HAP-1 (cell line): ENCODE measurements around the gene MPND.

Experiments used
- DNase-seq, 2 experiments: peaks; one replicate each; pipeline ENCODE4 v3.0.0-alpha.2; 2016 to 2020; ENCODE audit warnings: low spot score in 2 of 2
- H3K27me3 ChIP-seq: fragments of 250-450 bp; sonication (Bioruptor Pico); 2 replicates; pipeline ENCODE4 v1.5.1; 2020; ENCODE audit warnings: low read depth, mild to moderate bottlenecking, moderate library complexity
- H3K36me3 ChIP-seq: fragments of 250-450 bp; sonication (Bioruptor Pico); replicated peaks from 2 replicates; pipeline ENCODE4 v1.5.1; 2020; ENCODE audit warnings: mild to moderate bottlenecking
- H3K4me1 ChIP-seq: fragments of 250-450 bp; sonication (Bioruptor Pico); 2 replicates; pipeline ENCODE4 v1.5.1; 2020; ENCODE audit warnings: mild to moderate bottlenecking
- H3K4me3 ChIP-seq: fragments of 250-450 bp; sonication (Bioruptor Pico); 2 replicates; pipeline ENCODE4 v1.5.1; 2020; ENCODE audit warnings: mild to moderate bottlenecking, moderate library complexity
- H3K9me3 ChIP-seq: fragments of 250-450 bp; sonication (Bioruptor Pico); 2 replicates; pipeline ENCODE4 v1.5.1; 2020; ENCODE audit warnings: mild to moderate bottlenecking, moderate library complexity
- in situ Hi-C: fragments of 300-500 bp; cut with MboI; formaldehyde crosslinking; loops from 3 replicates; pipeline ENCODE4 v1.14.3; 2020; ENCODE audit warnings: low sequenced_read_pairs, inconsistent platforms, mixed read lengths

The MPND gene

GRCh38 chr19:4362101-4362828, 18.9 kb downstream of the MPND start:
- in situ Hi-C loops: no loop called here

DNA sequence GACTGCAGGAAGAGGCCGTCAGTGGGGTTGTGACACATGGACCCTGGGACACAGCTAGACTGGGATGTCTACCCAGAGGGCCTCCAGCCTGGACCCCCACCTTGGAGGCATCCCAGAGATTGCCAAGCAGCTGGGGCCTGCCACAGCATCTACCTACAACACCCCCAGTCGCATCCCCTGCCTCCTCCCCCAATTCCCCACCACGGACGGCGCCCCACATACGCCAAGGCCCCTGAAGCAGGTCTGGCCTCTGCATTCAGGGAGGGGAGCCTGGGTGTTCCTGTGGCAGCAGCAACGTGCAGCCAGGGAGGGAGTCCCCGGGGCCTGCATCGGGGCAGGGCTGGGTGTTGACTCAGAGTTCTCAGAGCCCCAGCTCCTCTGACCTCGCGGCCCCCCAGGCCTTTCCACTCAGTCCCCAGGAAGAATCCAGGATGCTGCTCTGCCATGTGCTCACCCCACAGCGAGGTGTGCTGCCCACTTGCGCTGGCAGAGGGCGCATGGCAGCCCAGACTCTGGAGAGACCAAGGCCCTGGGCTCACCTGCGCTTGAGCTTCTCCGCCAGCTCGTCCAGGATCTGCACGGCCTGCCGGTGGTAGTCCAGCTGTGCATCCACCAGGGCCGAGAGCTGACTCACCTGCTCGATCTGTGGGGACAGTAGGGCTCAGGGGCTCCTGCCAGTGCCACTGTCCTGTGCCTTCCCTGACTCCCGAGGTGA, 19.6 kb downstream of the MPND start:
- Histone ChIP-seq H3K36me3 (peaks cover 69% of the 10 kb centered on the region), H3K4me3 (no peak overlapping the region), H3K9me3 (no peaks in the 10 kb centered on the region), H3K4me1 (no peaks in the 10 kb centered on the region), H3K27me3 (no peaks in the 10 kb centered on the region)
- in situ Hi-C loops: no loop called here
- no peak for DNase-seq

More at GRCh38 chr19:4362101-4362828, 18.9 kb downstream of the MPND start:
- Histone ChIP-seq H3K27me3 (no peaks in the 10 kb centered on the region), H3K4me3 (no peak overlapping the region), H3K4me1 (no peaks in the 10 kb centered on the region), H3K9me3 (no peaks in the 10 kb centered on the region), H3K36me3 (peaks cover 67% of the 10 kb centered on the region)
- DNase-seq: no peak

DNA sequence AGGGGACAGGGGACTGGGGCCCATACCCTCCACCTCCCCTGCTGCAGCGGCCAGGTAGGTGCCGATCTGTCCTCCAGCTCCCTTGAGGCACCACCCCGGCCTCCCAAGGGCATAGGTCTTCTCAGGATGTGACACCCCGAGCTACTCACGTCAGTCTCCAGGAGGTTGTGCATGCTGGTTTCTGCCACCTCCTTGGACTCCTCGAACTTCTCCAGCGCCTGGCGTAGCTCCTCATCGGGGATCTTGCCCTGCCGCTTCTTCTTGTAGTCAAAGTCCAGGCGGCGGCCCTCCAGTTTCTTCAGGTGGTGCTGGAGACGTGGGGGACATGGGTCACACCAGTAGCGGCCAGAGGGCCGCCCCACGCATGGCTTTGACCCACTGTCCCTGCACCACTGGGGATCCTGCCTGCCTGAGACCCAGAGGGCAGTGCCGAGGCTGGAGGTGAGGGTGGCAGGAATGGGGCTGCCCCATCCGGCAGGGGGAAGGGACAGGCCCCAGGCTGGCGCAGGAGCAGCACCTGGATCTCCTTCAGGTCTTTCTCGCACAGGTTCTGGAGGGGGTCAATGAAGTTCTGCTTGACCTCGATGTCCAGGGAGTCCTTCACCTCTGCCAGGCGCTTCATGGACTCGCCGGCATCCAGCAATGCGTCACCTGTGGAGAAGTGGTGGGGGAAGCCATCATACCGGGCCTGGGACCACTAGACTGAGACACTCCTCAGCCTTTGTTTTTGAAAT, 20.4 kb downstream of the MPND start:
- H3K36me3 ChIP-seq: peaks cover 62% of the 10 kb centered on the region

GRCh38 chr19:4365341-4365740, 22.0 kb downstream of the MPND start:
- H3K4me3 ChIP-seq: no peak overlapping the region
- H3K36me3 ChIP-seq: peaks cover 47% of the 10 kb centered on the region
- in situ Hi-C loops: no loop called here
- no peak for DNase-seq
- no peaks in the 10 kb centered on the region for H3K9me3 ChIP-seq
- no peaks in the 10 kb centered on the region for H3K4me1 ChIP-seq
- H3K27me3 ChIP-seq: no peaks in the 10 kb centered on the region

More for the DNA sequence above, 20.4 kb downstream of the MPND start:
- Histone ChIP-seq H3K9me3 (no peaks in the 10 kb centered on the region), H3K4me3 (no peak overlapping the region), H3K27me3 (no peaks in the 10 kb centered on the region), H3K4me1 (no peaks in the 10 kb centered on the region)
- in situ Hi-C loops: no loop called here
- no peak for DNase-seq

GRCh38 chr19:4365791-4366665, 22.7 kb downstream of the MPND start:
- Histone ChIP-seq H3K4me3 (no peak overlapping the region), H3K9me3 (no peaks in the 10 kb centered on the region), H3K27me3 (no peaks in the 10 kb centered on the region), H3K4me1 (no peaks in the 10 kb centered on the region), H3K36me3 (peaks cover 45% of the 10 kb centered on the region)
- in situ Hi-C loops: no loop called here
- DNase-seq: no peak

DNA sequence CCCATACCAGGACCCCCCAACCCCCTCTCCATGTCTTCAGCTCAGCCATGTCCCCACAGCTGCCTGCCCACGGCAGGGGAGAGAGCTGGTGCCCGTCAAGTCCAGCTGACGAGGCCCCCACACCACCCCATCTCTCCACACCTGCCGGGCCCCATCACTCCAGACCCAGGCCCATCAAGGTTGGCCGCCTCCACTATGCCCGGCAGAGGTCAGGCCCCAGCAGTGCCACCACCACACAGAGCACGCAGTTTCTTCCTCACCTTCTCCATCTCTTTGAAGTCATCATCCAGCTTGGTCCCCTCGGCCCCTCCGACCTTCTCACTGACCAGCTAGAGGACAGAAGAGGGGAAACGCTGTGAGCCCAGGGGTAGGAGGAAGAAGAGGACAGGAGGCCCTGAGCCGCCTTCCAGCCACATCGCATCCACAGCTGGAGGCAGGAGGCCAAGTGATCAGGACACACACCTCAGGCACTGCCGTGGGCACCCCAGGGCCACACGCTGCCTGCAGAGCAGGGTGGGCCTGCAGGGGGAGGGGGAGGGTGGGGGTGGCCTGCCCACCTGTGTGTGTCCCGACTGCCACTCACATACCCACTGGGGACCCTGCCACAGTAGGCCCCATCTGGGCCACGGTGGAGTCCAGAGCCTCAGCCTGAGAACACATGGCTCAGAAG, 23.4 kb downstream of the MPND start:
- Histone ChIP-seq H3K4me3 (no peak overlapping the region), H3K36me3 (peaks cover 45% of the 10 kb centered on the region), H3K4me1 (no peaks in the 10 kb centered on the region), H3K27me3 (no peaks in the 10 kb centered on the region), H3K9me3 (no peaks in the 10 kb centered on the region)
- no peak for DNase-seq
- in situ Hi-C loops: no loop called here

DNA sequence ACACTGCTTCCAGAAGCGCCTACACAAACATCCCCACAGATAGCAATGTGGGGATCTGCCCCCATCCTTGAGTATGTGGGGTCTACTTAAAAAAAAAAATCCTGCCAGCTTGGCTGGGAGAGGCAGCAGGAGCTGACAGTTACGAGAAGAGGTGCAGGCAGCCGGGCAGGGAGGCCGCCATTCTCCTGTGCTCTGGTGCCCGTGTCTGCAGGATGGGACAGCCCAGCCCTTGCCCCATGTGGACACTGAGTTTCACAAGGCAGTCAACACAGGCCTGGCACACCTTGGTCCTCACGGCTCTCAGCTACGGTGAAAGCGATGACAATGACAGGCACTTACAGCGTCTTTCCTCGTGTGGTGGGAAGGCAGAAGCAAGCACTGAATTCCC, 24.0 kb downstream of the MPND start:
- peaks cover 40% of the 10 kb centered on the region for H3K36me3 ChIP-seq
- no peak for DNase-seq
- no peak overlapping the region for H3K4me3 ChIP-seq
- no peaks in the 10 kb centered on the region for H3K4me1 ChIP-seq
- H3K9me3 ChIP-seq: no peaks in the 10 kb centered on the region
- in situ Hi-C loops: no loop called here
- H3K27me3 ChIP-seq: no peaks in the 10 kb centered on the region

GRCh38 chr19:4367781-4368127, 24.4 kb downstream of the MPND start:
- Histone ChIP-seq H3K9me3 (no peaks in the 10 kb centered on the region), H3K4me1 (no peaks in the 10 kb centered on the region), H3K36me3 (peaks cover 36% of the 10 kb centered on the region), H3K27me3 (no peaks in the 10 kb centered on the region), H3K4me3 (no peak overlapping the region)
- in situ Hi-C loops: no loop called here
- no peak for DNase-seq

GRCh38 chr19:4368128-4368820, 24.9 kb downstream of the MPND start:
- in situ Hi-C loops: no loop called here
- no peaks in the 10 kb centered on the region for H3K4me1 ChIP-seq

GRCh38 chr19:4369109-4369887, 25.9 kb downstream of the MPND start:
- H3K4me1 ChIP-seq: no peaks in the 10 kb centered on the region
- peaks cover 21% of the 10 kb centered on the region for H3K36me3 ChIP-seq
- no peak overlapping the region for H3K4me3 ChIP-seq
- H3K9me3 ChIP-seq: no peaks in the 10 kb centered on the region
- H3K27me3 ChIP-seq: no peaks in the 10 kb centered on the region
- in situ Hi-C loops: no loop called here
- DNase-seq: no peak

More at GRCh38 chr19:4368128-4368820, 24.9 kb downstream of the MPND start:
- no peaks in the 10 kb centered on the region for H3K9me3 ChIP-seq
- H3K4me3 ChIP-seq: no peak overlapping the region
- no peak for DNase-seq
- H3K36me3 ChIP-seq: peaks cover 31% of the 10 kb centered on the region
- no peaks in the 10 kb centered on the region for H3K27me3 ChIP-seq

- no peaks in the 10 kb centered on the region for H3K4me1 ChIP-seq
- H3K36me3 ChIP-seq: peaks cover 18% of the 10 kb centered on the region; the same call in 1 of the 2 replicates
- H3K9me3 ChIP-seq: no peaks in the 10 kb centered on the region
- H3K27me3 ChIP-seq: no peaks in the 10 kb centered on the region
- no peak overlapping the region for H3K4me3 ChIP-seq
- in situ Hi-C loops: no loop called here
- no peak for DNase-seq
Observed at GRCh38 chr19:4369888-4370260, 26.5 kb downstream of the MPND start.

GRCh38 chr19:4370418-4371041, 27.2 kb downstream of the MPND start:
- peaks cover 4% of the 10 kb centered on the region for H3K4me1 ChIP-seq
- no peak for DNase-seq
- no peaks in the 10 kb centered on the region for H3K27me3 ChIP-seq
- in situ Hi-C loops: no loop called here
- no peaks in the 10 kb centered on the region for H3K9me3 ChIP-seq
- H3K36me3 ChIP-seq: peaks cover 11% of the 10 kb centered on the region; the same call in 1 of the 2 replicates
- no peak overlapping the region for H3K4me3 ChIP-seq
